Ovary (tissue), 3 donors: Measurements from ENCODE around the gene AUH.

Experiments
- CTCF ChIP-seq, 3 donors: fragments of 450-650 bp in 2 of 3; fragments of 200-600 bp in 1 of 3; IDR thresholded peaks; one replicate each; pipeline versions ENCODE4 v1.5.1 to v1.8.0; 2016 to 2022; ENCODE audit warnings: antibody characterized with exemption in 3 of 3, mild to moderate bottlenecking in 1 of 3
- POLR2A ChIP-seq: fragments of 450-650 bp; IDR thresholded peaks from one replicate; pipeline ENCODE4 v1.6.1; 2017; ENCODE audit warnings: antibody characterized with exemption, mild to moderate bottlenecking, moderate library complexity
- donor health status: DM: no; HTN: no; CAD: no.

- no peak for TF ChIP-seq POLR2A
- no peak for TF ChIP-seq CTCF (IDR thresholded peaks at IDR 0.05)
Measured at GRCh38 chr9:91258451-91258850, 103.3 kb downstream of the AUH start.
